SK-N-SH (cell line): Measurements from ENCODE around the gene NAV2. TPM values are rescaled to one million over a fixed set of nuclear protein-coding genes. Genes with fewer than 3 reads are reported as not detected.

Experiments
- CTCF ChIA-PET: fragments of 300-600, 350-600 bp; formaldehyde crosslinking; extraction: SDS; loops from one replicate; lab custom pipeline; 2021; lab: Yijun Ruan, JAX
- POLR2A ChIA-PET: fragments of 350-600 bp; sonication (Branson Sonifier 250); formaldehyde crosslinking; extraction: SDS; loops from one replicate; lab custom pipeline; 2020; ENCODE audit warnings: antibody characterized with exemption, inconsistent platforms; lab: Yijun Ruan, JAX
- DNase-seq: peaks from one replicate; pipeline ENCODE4 v3.0.0; 2012
- H2AFZ ChIP-seq: fragments of 200-600 bp; sonication (generic); 2 replicates; pipeline ENCODE4 v1.8.1; 2016; ENCODE audit warnings: antibody characterized with exemption, mild to moderate bottlenecking, low read depth
- H3F3A ChIP-seq: fragments of 200-600 bp; sonication (generic); replicated peaks from 2 replicates; pipeline ENCODE3; 2016; ENCODE audit warnings: antibody characterized with exemption, mild to moderate bottlenecking; ENCODE audit not compliant: insufficient read depth
- H3K27ac ChIP-seq, 2 experiments: fragments of 200-500 bp in 1 of 2; fragments of 200-600 bp in 1 of 2; sonication (Bioruptor generic) in 1 of 2; sonication (generic), shearing (Covaris generic) in 1 of 2; 2 replicates each; pipeline versions ENCODE4 v1.5.1 to v1.6.1; 2014 to 2016; ENCODE audit warnings: low read depth in 2 of 2, inconsistent platforms in 1 of 2, low read length in 1 of 2, mild to moderate bottlenecking in 1 of 2, mixed read lengths in 1 of 2
- H3K27me3 ChIP-seq: fragments of 200-600 bp; sonication (generic), shearing (Covaris generic); 2 replicates; pipeline ENCODE4 v1.6.1; 2016; ENCODE audit warnings: mixed run types; ENCODE audit not compliant: insufficient read depth
- H3K36me3 ChIP-seq, 2 experiments: fragments of 200-500 bp in 1 of 2; fragments of 200-600 bp in 1 of 2; sonication (Bioruptor generic) in 1 of 2; sonication (generic) in 1 of 2; replicated peaks in 1 of 2; 2 replicates each; pipeline versions ENCODE3 to v1.5.1; 2014 to 2016; ENCODE audit warnings: low read length in 1 of 2, mild to moderate bottlenecking in 1 of 2; ENCODE audit not compliant: insufficient read depth in 2 of 2, control insufficient read depth in 1 of 2
- H3K4me1 ChIP-seq, 2 experiments: fragments of 200-500 bp in 1 of 2; fragments of 200-600 bp in 1 of 2; sonication (Bioruptor generic) in 1 of 2; sonication (generic), shearing (Covaris generic) in 1 of 2; 2 replicates each; pipeline versions ENCODE4 v1.5.1 to v1.6.1; 2014 to 2016; ENCODE audit warnings: low read depth in 1 of 2, low read length in 1 of 2, mixed run types in 1 of 2; ENCODE audit not compliant: insufficient read depth in 2 of 2, control insufficient read depth in 1 of 2
- H3K4me2 ChIP-seq: fragments of 200-600 bp; sonication (generic), shearing (Covaris generic); 2 replicates; pipeline ENCODE4 v1.6.1; 2017; ENCODE audit warnings: mixed run types
- H3K4me3 ChIP-seq, 2 experiments: fragments of 200-500 bp in 1 of 2; fragments of 200-600 bp in 1 of 2; sonication (Bioruptor generic) in 1 of 2; sonication (generic), shearing (Covaris generic) in 1 of 2; 2 replicates each; pipeline versions ENCODE4 v1.5.1 to v1.8.1; 2014 to 2016; ENCODE audit warnings: low read depth in 2 of 2, inconsistent platforms in 1 of 2, low read length in 1 of 2, mild to moderate bottlenecking in 1 of 2, mixed read lengths in 1 of 2, moderate library complexity in 1 of 2
- H3K79me2 ChIP-seq: fragments of 200-600 bp; sonication (generic); 2 replicates; pipeline ENCODE4 v1.8.1; 2017; ENCODE audit warnings: mild to moderate bottlenecking; ENCODE audit not compliant: insufficient read depth
- H3K9ac ChIP-seq: fragments of 200-600 bp; sonication (generic); 2 replicates; pipeline ENCODE4 v1.6.1; 2017; ENCODE audit warnings: mixed run types
- H3K9me2 ChIP-seq: fragments of 200-600 bp; sonication (generic); 2 replicates; pipeline ENCODE4 v1.6.1; 2017; ENCODE audit warnings: mixed run types
- H3K9me3 ChIP-seq: fragments of 200-600 bp; sonication (generic); 2 replicates; pipeline ENCODE4 v1.6.1; 2017; ENCODE audit warnings: mixed run types, mild to moderate bottlenecking, moderate library complexity
- H4K20me1 ChIP-seq: fragments of 200-600 bp; sonication (generic); 2 replicates; pipeline ENCODE4 v1.6.1; 2017; ENCODE audit warnings: mild to moderate bottlenecking, mixed run types; ENCODE audit not compliant: insufficient read depth
- EZH2phosphoT487 ChIP-seq: fragments of 200-600 bp; sonication (generic); IDR thresholded peaks from 2 replicates; pipeline ENCODE4 v1.6.1; 2017; ENCODE audit warnings: low read depth, mixed run types, mild to moderate bottlenecking, antibody characterized with exemption, moderate library complexity, borderline replicate concordance
- FOXM1 ChIP-seq: IDR thresholded peaks from 2 replicates; pipeline ENCODE4 v1.4.0; 2012; ENCODE audit warnings: low read depth, mild to moderate bottlenecking
- GATA2 ChIP-seq: sonication (generic); formaldehyde crosslinking; IDR thresholded peaks from 2 replicates; pipeline ENCODE4 v1.5.0; 2020; ENCODE audit warnings: mild to moderate bottlenecking, missing genetic modification reagents
- MEF2A ChIP-seq: IDR thresholded peaks from 2 replicates; pipeline ENCODE4 v1.4.0; 2012; ENCODE audit warnings: low read depth, borderline replicate concordance
- MXI1 ChIP-seq: IDR thresholded peaks from 2 replicates; pipeline ENCODE4 v1.6.1; 2012; ENCODE audit warnings: mild to moderate bottlenecking, low read depth, low read length, improper control_type of control experiment
- NFIC ChIP-seq: IDR thresholded peaks from 2 replicates; pipeline ENCODE4 v1.4.0; 2012; ENCODE audit warnings: borderline replicate concordance
- NRF1 ChIP-seq: IDR thresholded peaks from 2 replicates; pipeline ENCODE4 v1.6.1; 2012; ENCODE audit warnings: low read depth, mild to moderate bottlenecking, low read length
- RFX5 ChIP-seq: IDR thresholded peaks from 2 replicates; pipeline ENCODE4 v1.6.1; 2012; ENCODE audit warnings: mild to moderate bottlenecking, improper control_type of control experiment, low read length
- RXRA ChIP-seq: IDR thresholded peaks from 2 replicates; pipeline ENCODE4 v1.4.0; 2012; ENCODE audit warnings: low read depth, mild to moderate bottlenecking, borderline replicate concordance
- SIN3A ChIP-seq: IDR thresholded peaks from 2 replicates; pipeline ENCODE4 v1.6.1; 2012; ENCODE audit warnings: low read depth, mild to moderate bottlenecking, low read length, moderate library complexity, borderline replicate concordance
- SMC3 ChIP-seq: IDR thresholded peaks from 2 replicates; pipeline ENCODE4 v1.6.1; 2012; ENCODE audit warnings: low read depth, low read length, improper control_type of control experiment
- TAF1 ChIP-seq: IDR thresholded peaks from 2 replicates; pipeline ENCODE4 v1.6.1; 2012; ENCODE audit warnings: low read depth, mild to moderate bottlenecking, low read length, moderate library complexity, borderline replicate concordance
- TCF12 ChIP-seq: IDR thresholded peaks from 2 replicates; pipeline ENCODE4 v1.4.0; 2012
- YY1 ChIP-seq: IDR thresholded peaks from 2 replicates; pipeline ENCODE4 v1.4.0; 2012; ENCODE audit warnings: low read depth, mild to moderate bottlenecking
- WGBS: methylation state at CpG from one replicate; pipeline ENCODE4 v1.1.6; 2017; ENCODE audit warnings: low lambda C conversion rate; 5-methylcytosine and 5-hydroxymethylcytosine counted together
- polyA plus RNA-seq, 3 experiments: library from polyadenylated mRNA; depleted of rRNA; stranded (reverse); fragments of >200 nt; gene quantifications; 2 replicates each; pipeline ENCODE4 v1.2.3, GENCODE V29; 2012
- TF ChIP-seq, protein P1 (sequence below): IDR thresholded peaks from 2 replicates; pipeline ENCODE4 v1.4.0; 2012; ENCODE audit warnings: low read depth, borderline replicate concordance

Gene NAV2
- polyA plus RNA-seq, 1 of the 3 experiments (the other 2 are of a cell fraction), result 26.2 TPM

GRCh38 chr11:19849947-19850593 lies 137.4 kb downstream of the NAV2 start:
- 85% methylated on average over 6 of the region's 6 CpGs for WGBS
- H3K4me2 ChIP-seq, result no peak overlapping the region
- no peak overlapping the region for H3K4me3 ChIP-seq
- H3K9ac ChIP-seq, result no peak overlapping the region
- H3K4me1 ChIP-seq, result peaks cover 0 to 53% of the 10 kb centered on the region in 2 experiments; a peak in 2 of 4 replicates
- POLR2A ChIA-PET, result no interaction called here
- no peaks in the 10 kb centered on the region for H3K9me3 ChIP-seq
- H3K79me2 ChIP-seq, result peaks cover 97% of the 10 kb centered on the region
- no peak for TF ChIP-seq TAF1
- TF ChIP-seq NFIC, result no peak
- no peak for TF ChIP-seq MXI1
- TF ChIP-seq MEF2A, result no peak
- TF ChIP-seq YY1, result no peak
- TF ChIP-seq, all 33 proteins: peak for 0
- Histone ChIP-seq H3K36me3 (peaks cover 36 to 38% of the 10 kb centered on the region in 2 experiments), H3F3A (no peaks in the 10 kb centered on the region), H4K20me1 (peaks cover 79% of the 10 kb centered on the region), H3K9me2 (no peaks in the 10 kb centered on the region), H3K27ac (peak overlapping the region in 1 of 2 experiments; percentile 47; a peak in 2 of 4 replicates), H2AFZ (no peak overlapping the region), H3K27me3 (no peaks in the 10 kb centered on the region)
- DNase-seq, result no peak
- CTCF ChIA-PET, result no interaction called here

DNA sequence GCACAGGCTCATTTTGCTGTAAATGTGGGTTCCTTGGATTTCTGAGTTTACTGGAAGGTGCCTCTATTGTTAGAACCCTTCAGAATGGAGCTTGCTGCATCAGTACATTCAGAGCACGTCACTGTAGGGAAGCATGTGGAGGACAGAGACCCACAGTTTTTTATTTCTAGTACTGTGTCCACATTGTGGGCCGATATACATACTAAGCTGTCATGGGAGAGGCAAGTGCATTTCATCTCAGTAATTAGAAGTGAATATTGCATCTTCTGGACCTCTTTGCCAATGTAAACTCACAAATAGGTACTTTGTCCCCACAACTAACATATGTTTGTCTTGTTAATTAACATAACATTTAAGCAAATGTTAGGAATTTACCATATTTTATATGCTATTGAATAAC lies 139.7 kb downstream of the NAV2 start:
- ChIA-PET CTCF (interaction anchor here (0.9 to 1.7 kb wide), 2 partner anchors 20 to 475 kb away, joined by 3 to 4 read pairs; no protein-coding TSS in a partner anchor), POLR2A (no interaction called here)
- no peak overlapping the region for H3K4me2 ChIP-seq
- TF ChIP-seq NFIC, result no peak
- TF ChIP-seq EZH2phosphoT487, result no peak
- no peak for TF ChIP-seq NRF1
- no peak for TF ChIP-seq YY1
- TF ChIP-seq SMC3, result no peak
- no peak for TF ChIP-seq RXRA
- no peak for TF ChIP-seq RFX5
- TF ChIP-seq SIN3A, result no peak
- TF ChIP-seq GATA2 (CRISPR knock-in tag), result no peak
- TF ChIP-seq, protein P1, sequence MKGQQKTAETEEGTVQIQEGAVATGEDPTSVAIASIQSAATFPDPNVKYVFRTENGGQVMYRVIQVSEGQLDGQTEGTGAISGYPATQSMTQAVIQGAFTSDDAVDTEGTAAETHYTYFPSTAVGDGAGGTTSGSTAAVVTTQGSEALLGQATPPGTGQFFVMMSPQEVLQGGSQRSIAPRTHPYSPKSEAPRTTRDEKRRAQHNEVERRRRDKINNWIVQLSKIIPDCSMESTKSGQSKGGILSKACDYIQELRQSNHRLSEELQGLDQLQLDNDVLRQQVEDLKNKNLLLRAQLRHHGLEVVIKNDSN, result no peak
- TF ChIP-seq TCF12, result no peak
- TF ChIP-seq MXI1, result no peak
- no peak for TF ChIP-seq FOXM1
- H3K4me1 ChIP-seq, result peaks cover 0 to 34% of the 10 kb centered on the region in 2 experiments; a peak in 2 of 4 replicates
- DNase-seq, result no peak
- peaks cover 97% of the 10 kb centered on the region for H3K79me2 ChIP-seq
- H3K27me3 ChIP-seq, result no peaks in the 10 kb centered on the region
- no peak overlapping the region for H2AFZ ChIP-seq
- no peaks in the 10 kb centered on the region for H3K9me3 ChIP-seq
- H3F3A ChIP-seq, result no peaks in the 10 kb centered on the region
- peaks cover 26 to 42% of the 10 kb centered on the region in 2 experiments for H3K36me3 ChIP-seq
- H3K9me2 ChIP-seq, result no peaks in the 10 kb centered on the region
- H3K27ac ChIP-seq, result no peak overlapping the region
- H3K4me3 ChIP-seq, result no peak overlapping the region
- peaks cover 92% of the 10 kb centered on the region for H4K20me1 ChIP-seq
- no peak overlapping the region for H3K9ac ChIP-seq
- 92% methylated on average over 2 of the region's 2 CpGs for WGBS
